GM18526 (cell line): ENCODE data around the gene PPEF1.

ENCODE experiments used
- POLR2A ChIP-seq: IDR thresholded peaks from 3 replicates; pipeline ENCODE4 v1.6.1; 2011; ENCODE audit not compliant: insufficient read length; ENCODE audit errors: extremely low read depth

Gene PPEF1

GRCh38 chrX:18833071-18833731 is 125.8 kb downstream of the PPEF1 start:
- no peak for TF ChIP-seq POLR2A

DNA sequence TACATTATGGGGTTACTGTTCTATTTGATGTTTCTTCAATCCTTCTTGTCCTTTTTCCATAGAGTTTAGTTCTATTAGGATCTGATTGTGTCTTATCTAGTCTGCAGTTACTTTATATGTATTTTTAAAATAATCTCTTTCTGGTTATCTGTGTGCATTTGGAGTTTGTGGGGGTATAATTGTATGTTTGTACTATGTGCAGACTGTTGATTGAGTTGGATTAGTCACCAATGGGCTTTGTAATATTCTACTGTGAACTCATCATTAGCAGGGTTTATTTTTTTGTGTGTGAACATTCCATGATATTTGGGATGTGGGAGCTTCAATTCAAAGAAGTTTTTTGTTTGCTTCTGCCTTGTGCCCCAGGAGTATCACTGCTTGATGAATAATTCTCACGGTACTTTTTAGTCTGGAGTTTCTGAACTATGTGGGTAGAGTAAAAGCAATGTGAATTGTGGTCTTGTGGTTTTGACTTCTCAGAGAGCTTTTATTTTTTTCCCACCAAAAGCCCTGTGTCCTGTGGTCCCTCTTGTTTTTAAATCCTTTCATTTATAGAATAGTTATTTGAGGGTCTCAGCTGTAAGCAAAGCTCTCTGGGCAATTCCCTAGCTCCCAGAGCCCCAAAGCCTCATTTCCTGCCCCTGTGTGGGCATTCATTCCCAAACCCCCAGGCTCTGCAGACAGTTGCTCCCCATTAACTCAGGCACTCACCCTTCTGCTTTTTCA is 148.6 kb downstream of the PPEF1 start:
- TF ChIP-seq POLR2A = no peak

GRCh38 chrX:18856645-18856997 is 149.2 kb downstream of the PPEF1 start:
- no peak for TF ChIP-seq POLR2A

DNA sequence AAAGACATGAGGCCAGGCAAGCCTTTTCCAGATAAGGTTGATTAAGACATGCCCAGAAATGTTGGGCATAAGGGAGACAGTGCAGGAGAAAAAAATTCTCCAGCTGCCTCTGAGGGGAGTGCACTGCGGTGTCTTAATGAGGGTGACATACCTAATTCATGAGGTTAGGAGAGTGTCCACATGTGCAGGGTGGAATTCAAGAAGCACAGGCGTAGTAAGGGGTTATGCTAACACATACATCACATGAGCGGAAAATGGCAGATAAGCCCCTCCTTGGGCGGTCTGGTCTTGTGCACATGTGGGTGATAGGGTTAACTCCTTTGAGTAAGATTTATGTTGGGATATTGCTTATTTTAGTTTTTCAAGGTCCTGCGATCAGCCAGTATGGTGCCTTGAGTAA is 154.1 kb downstream of the PPEF1 start:
- no peak for TF ChIP-seq POLR2A

GRCh38 chrX:18864390-18864920 is 157.0 kb downstream of the PPEF1 start:
- TF ChIP-seq POLR2A = no peak

DNA sequence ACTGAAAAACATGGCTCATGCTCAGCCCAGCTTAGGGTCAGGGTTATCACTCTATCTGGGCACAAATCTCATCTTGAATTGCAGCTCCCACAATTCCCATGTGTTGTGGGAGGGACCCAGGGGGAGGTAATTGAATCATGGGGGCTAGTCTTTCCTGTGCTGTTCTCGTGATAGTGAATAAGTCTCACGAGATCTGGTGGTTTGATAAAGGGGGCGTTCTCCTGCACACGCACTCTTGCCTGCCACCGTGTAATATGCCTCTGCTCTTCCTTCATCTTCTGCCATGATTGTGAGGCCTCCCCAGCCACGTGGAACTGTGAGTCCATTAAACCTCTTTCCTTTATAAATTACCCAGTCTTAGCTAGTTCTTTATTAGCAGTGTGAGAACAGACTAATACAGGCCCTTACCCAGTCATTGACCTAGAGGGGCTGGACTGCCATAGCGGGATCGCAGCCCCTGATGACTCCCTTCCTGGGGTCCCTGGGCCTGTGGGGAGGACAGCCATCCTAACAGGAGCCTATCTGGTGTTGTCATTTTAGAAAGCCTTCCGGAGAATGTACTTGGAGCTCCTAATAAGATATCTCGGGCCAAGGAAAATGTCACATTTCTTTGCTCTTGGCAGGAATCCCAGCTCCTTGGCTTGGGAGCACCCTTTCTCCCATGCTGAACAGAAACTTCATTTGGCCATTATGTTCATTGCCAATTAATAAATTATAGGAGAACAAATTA is 163.9 kb downstream of the PPEF1 start:
- no peak for TF ChIP-seq POLR2A

DNA sequence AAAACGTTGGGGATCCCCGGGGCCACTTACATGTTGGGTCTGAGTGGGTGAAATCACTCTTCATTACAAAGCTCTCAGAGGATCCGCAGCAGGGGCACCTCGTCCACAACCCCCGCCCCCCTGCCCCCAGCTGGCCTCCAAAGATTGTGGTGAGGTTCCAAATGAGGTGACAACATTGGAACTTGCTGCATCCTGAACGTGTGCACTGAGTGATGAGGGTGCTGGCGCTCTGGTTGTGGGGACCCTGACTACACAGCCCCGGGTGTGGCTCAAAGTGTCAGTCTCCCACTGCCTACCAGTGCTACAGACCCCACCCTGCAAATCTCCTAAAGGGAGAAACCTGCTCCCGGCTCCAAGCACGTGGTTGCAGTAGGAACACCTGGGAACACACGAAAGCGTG is 164.5 kb downstream of the PPEF1 start:
- TF ChIP-seq POLR2A = no peak

GRCh38 chrX:18872621-18873020 is 165.2 kb downstream of the PPEF1 start:
- TF ChIP-seq POLR2A = no peak

DNA sequence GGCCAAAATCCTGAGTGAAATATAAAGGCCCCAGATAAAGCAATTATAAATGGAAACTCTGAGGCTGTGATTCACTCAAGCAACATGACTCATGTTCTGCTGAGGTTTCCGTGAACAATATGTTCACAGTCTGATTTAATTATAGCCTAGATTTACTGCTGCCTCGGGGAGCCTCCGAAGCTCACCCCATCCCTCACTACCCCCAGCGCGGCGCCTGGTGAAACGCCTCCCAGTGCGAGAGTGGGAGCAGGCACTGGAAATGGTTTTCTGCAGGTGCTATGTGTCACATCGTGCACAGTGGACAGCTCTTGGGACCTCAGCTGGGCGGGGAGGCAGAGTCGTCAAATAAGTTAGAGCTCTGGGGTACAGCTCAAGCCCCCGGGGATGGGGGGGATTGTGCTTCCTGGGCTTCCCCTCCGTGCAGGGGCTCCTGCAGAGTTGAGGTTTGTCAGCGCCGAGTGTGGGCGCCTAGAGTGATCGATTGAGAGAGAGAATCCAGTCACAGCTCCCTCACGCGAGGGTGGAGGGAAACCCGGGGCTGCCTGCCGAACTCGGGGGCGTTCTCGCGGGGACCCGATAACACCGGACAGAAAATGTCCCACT is 165.8 kb downstream of the PPEF1 start:
- no peak for TF ChIP-seq POLR2A

DNA sequence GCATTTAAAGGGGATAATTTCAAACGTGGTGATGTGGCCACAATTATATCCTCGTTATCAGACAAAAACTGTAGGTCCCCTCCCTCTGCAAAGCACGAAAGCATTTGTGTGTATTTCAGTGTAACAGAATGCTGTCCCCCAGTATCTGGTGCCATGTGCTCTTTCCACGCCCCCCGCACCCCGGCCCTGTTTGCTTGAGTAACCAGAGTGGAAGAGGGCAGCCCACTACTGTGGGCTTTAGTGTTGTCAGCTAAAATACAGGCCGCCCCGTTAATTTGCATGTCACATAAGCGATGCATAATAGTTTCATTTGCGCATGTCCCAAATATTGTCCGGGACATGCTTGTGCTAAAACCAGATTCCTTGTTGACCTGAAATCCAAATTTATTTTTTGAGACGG is 166.4 kb downstream of the PPEF1 start:
- TF ChIP-seq POLR2A = no peak

DNA sequence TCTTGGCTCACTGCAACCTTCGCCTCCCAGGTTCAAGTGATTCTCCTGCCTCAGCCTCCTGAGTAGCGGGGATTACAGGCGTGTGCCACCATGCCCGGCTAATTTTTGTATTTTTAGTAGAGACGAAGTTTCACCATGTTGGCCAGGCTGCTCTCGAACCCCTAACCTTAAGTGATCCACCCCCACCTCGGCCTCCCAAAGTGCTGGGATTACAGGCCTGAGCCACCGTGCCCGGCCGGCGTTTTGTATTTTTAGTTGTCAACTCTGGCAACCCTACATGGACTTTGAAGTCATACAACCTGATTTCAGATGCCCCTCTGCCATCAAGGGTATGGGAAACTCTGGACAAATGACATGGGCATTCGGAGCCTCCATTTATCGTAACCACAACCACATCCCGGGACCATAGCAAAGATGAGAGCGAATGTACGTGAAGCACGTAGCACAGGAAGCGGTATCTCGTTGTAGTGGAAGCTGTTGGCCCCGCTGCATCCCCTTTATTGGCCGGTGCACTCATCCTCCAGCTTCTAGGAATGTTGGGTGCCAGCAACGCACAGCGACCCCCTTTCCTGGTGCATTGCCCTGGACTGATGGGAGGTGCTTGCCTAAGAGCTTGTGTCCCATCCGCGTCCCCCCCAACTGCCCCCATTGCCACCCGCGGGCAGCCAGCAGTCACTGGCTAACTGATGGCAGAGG is 167.3 kb downstream of the PPEF1 start:
- no peak for TF ChIP-seq POLR2A

DNA sequence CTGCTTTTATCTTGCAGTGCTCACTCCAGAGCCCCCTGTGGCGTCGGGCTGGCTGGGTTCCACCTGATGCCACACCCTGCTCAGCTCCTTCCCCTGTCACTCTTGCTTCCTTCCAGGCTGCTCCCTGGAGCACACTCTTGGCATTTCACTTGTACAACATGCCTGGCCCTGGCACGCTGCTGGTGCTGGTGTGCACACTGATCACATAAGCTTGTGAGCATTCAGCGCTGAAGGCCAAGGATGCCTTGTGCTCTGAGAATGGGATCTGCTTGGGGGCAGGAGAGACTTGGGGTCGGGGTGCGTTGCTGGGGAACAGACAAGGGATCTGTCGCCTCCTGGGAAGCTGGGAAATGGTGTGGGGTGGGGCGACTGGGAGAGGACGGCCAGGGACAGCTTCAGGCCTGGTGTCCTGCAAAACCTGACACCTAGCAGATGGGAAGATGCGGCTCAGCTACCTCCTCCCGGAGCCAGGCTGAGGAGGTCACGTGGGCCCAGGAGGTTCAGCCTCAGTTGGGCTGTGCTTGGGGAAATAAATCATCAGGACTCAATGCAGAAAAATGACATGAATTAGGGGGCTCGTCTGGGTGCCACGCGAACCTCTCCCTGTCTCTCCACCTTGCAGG is 167.9 kb downstream of the PPEF1 start:
- TF ChIP-seq POLR2A = no peak

- no peak for TF ChIP-seq POLR2A
These were observed 170.0 kb downstream of the PPEF1 start for GRCh38 chrX:18877469-18877868.
